Glomerular endothelial cell (primary cell): ENCODE results near the gene CDC6. TPM values are rescaled to one million over a fixed set of nuclear protein-coding genes. Genes with fewer than 3 reads are reported as not detected.

Experiments
- DNase-seq: peaks from one replicate; pipeline ENCODE4 v3.0.0-alpha.2; 2011; ENCODE audit warnings: low read depth, low spot score; ENCODE audit errors: extremely low read depth
- total RNA-seq: library from RNA; depleted of rRNA; stranded (reverse); fragments of >200 nt; gene quantifications from 2 replicates; pipeline ENCODE4 v1.2.3, GENCODE V29; 2015

Gene CDC6
- total RNA-seq, 1 donor from 2014 or later: 12.1 TPM

GRCh38 chr17:40338941-40339649 lies 51.4 kb downstream of the CDC6 start:
- no peak for DNase-seq

- no peak for DNase-seq
Measured at GRCh38 chr17:40340327-40340726, 52.6 kb downstream of the CDC6 start.

GRCh38 chr17:40340880-40341807 lies 53.5 kb downstream of the CDC6 start:
- no peak for DNase-seq

GRCh38 chr17:40341808-40342503 lies 54.3 kb downstream of the CDC6 start:
- no peak for DNase-seq

GRCh38 chr17:40342504-40343218 lies 55.0 kb downstream of the CDC6 start:
- DNase-seq: no peak

- no peak for DNase-seq
Measured at GRCh38 chr17:40343219-40344119, 55.8 kb downstream of the CDC6 start.

GRCh38 chr17:40344421-40345160 lies 56.9 kb downstream of the CDC6 start:
- no peak for DNase-seq

GRCh38 chr17:40345161-40345993 lies 57.7 kb downstream of the CDC6 start:
- DNase-seq: no peak

GRCh38 chr17:40345994-40346764 lies 58.5 kb downstream of the CDC6 start:
- DNase-seq: no peak

GRCh38 chr17:40346765-40347158 lies 59.1 kb downstream of the CDC6 start:
- no peak for DNase-seq

GRCh38 chr17:40347319-40348135 lies 59.8 kb downstream of the CDC6 start:
- no peak for DNase-seq

- no peak for DNase-seq
Measured at GRCh38 chr17:40348136-40348504, 60.4 kb downstream of the CDC6 start.

- DNase-seq: no peak
Measured at GRCh38 chr17:40348562-40349476, 61.1 kb downstream of the CDC6 start.

- DNase-seq: no peak
Measured at GRCh38 chr17:40349477-40349894, 61.8 kb downstream of the CDC6 start.

GRCh38 chr17:40349895-40350688 lies 62.4 kb downstream of the CDC6 start:
- no peak for DNase-seq
